Measurements from ENCODE around the gene RELCH.
A peak's percentile ranks its signal among the peaks of the same experiment; 100 is the strongest.

RELCH gene

GRCh38 chr18:62264984-62265383, 77.9 kb downstream of the RELCH start:
- peaks cover 20% of the 10 kb centered on the region for H3K36me3 ChIP-seq (replicated peaks)
- H3K27ac ChIP-seq: no peak overlapping the region
- no peak for DNase-seq
- TF ChIP-seq CTCF (IDR thresholded peaks at IDR 0.05; ENCODE audit: low read depth, low read length, missing control alignments): no peak
- no peaks in the 10 kb centered on the region for H3K27me3 ChIP-seq (replicated peaks)
- no peak overlapping the region for H3K4me3 ChIP-seq (ENCODE audit: low read depth, low read length)
- in situ Hi-C loops (cut with HindIII; ENCODE audit: low pct_ligation_motif_present, low sequenced_read_pairs): no loop called here

GRCh38 chr18:62277045-62277444, 90.0 kb downstream of the RELCH start:
- Histone ChIP-seq H3K27ac (no peak overlapping the region), H3K27me3 (replicated peaks) (no peaks in the 10 kb centered on the region), H3K4me3 (ENCODE audit: low read depth, low read length) (no peak overlapping the region), H3K36me3 (replicated peaks) (peaks cover 3% of the 10 kb centered on the region)
- no peak for TF ChIP-seq CTCF (IDR thresholded peaks at IDR 0.05; ENCODE audit: low read depth, low read length, missing control alignments)
- in situ Hi-C loops (cut with HindIII; ENCODE audit: low pct_ligation_motif_present, low sequenced_read_pairs): no loop called here
- no peak for DNase-seq

- in situ Hi-C loops (cut with HindIII; ENCODE audit: low pct_ligation_motif_present, low sequenced_read_pairs): no loop called here
Observed at GRCh38 chr18:62279561-62279960, 92.5 kb downstream of the RELCH start.

GRCh38 chr18:62280058-62280457, 93.0 kb downstream of the RELCH start:
- H3K36me3 ChIP-seq (replicated peaks): peaks cover 3% of the 10 kb centered on the region
- in situ Hi-C loops (cut with HindIII; ENCODE audit: low pct_ligation_motif_present, low sequenced_read_pairs): no loop called here
- no peak overlapping the region for H3K27ac ChIP-seq
- no peaks in the 10 kb centered on the region for H3K27me3 ChIP-seq (replicated peaks)
- TF ChIP-seq CTCF (IDR thresholded peaks at IDR 0.05; ENCODE audit: low read depth, low read length, missing control alignments): no peak
- no peak overlapping the region for H3K4me3 ChIP-seq (ENCODE audit: low read depth, low read length)
- no peak for DNase-seq

More at GRCh38 chr18:62279561-62279960, 92.5 kb downstream of the RELCH start:
- Histone ChIP-seq H3K27me3 (replicated peaks) (no peaks in the 10 kb centered on the region), H3K36me3 (replicated peaks) (peaks cover 3% of the 10 kb centered on the region), H3K27ac (no peak overlapping the region), H3K4me3 (ENCODE audit: low read depth, low read length) (no peak overlapping the region)
- TF ChIP-seq CTCF (IDR thresholded peaks at IDR 0.05; ENCODE audit: low read depth, low read length, missing control alignments): no peak
- no peak for DNase-seq

- TF ChIP-seq CTCF (IDR thresholded peaks at IDR 0.05; ENCODE audit: low read depth, low read length, missing control alignments): no peak
- no peak for DNase-seq
- Histone ChIP-seq H3K27me3 (replicated peaks) (no peaks in the 10 kb centered on the region), H3K27ac (no peak overlapping the region), H3K36me3 (replicated peaks) (peaks cover 6% of the 10 kb centered on the region), H3K4me3 (ENCODE audit: low read depth, low read length) (no peak overlapping the region)
- in situ Hi-C loops (cut with HindIII; ENCODE audit: low pct_ligation_motif_present, low sequenced_read_pairs): no loop called here
Observed at GRCh38 chr18:62280786-62281185, 93.7 kb downstream of the RELCH start.

- TF ChIP-seq CTCF (IDR thresholded peaks at IDR 0.05; ENCODE audit: low read depth, low read length, missing control alignments): no peak
- peak; percentile 48 for DNase-seq
- in situ Hi-C loops (cut with HindIII; ENCODE audit: low pct_ligation_motif_present, low sequenced_read_pairs): no loop called here
- H3K27ac ChIP-seq: peak overlapping the region; percentile 65
- no peak overlapping the region for H3K4me3 ChIP-seq (ENCODE audit: low read depth, low read length)
- no peaks in the 10 kb centered on the region for H3K27me3 ChIP-seq (replicated peaks)
- peaks cover 6% of the 10 kb centered on the region for H3K36me3 ChIP-seq (replicated peaks)
Observed at GRCh38 chr18:62281684-62282083, 94.6 kb downstream of the RELCH start.

All from brain microvascular endothelial cell (primary cell).